Sigmoid colon (tissue), 7 donors: ENCODE results near the gene EMID1. TPM values are rescaled to one million over a fixed set of nuclear protein-coding genes. Genes with fewer than 3 reads are reported as not detected.
A peak's percentile ranks its signal among the peaks of the same experiment; 100 is the strongest.

Source experiments
- DNase-seq: peaks from one replicate; pipeline ENCODE4 v3.0.0-alpha.2; 2019
- H3K27ac ChIP-seq, 4 donors: fragments of 200-600 bp; sonication (generic); one replicate each; pipeline ENCODE4 v1.5.1; 2016 to 2019; ENCODE audit warnings: mild to moderate bottlenecking in 1 of 4
- H3K27me3 ChIP-seq, 3 donors: fragments of 200-600 bp; sonication (generic); one replicate each; pipeline ENCODE4 v1.5.1; 2019; ENCODE audit warnings: mild to moderate bottlenecking in 1 of 3
- H3K36me3 ChIP-seq, 4 donors: fragments of 200-600 bp; sonication (generic); one replicate each; pipeline ENCODE4 v1.5.1; 2016 to 2019
- H3K4me1 ChIP-seq, 4 donors: fragments of 200-600 bp; sonication (generic); one replicate each; pipeline ENCODE4 v1.5.1; 2017 to 2019
- H3K4me3 ChIP-seq, 4 donors: fragments of 200-600 bp; sonication (generic); one replicate each; pipeline ENCODE4 v1.5.1; 2017 to 2019; ENCODE audit warnings: mild to moderate bottlenecking in 2 of 4, moderate library complexity in 1 of 4
- H3K9me3 ChIP-seq, 4 donors: fragments of 200-600 bp in 3 of 4; sonication (generic) in 3 of 4; one replicate each; pipeline versions ENCODE4 v1.5.1 to v1.6.1; 2013 to 2019
- EP300 ChIP-seq, 4 donors: sonication (generic); formaldehyde crosslinking; IDR thresholded peaks; one replicate each; pipeline ENCODE4 v1.6.1; 2017; ENCODE audit warnings: antibody characterized with exemption in 4 of 4
- POLR2A ChIP-seq, 2 donors: fragments of 450-650 bp; IDR thresholded peaks; one replicate each; pipeline ENCODE4 v1.6.1; 2016; ENCODE audit warnings: antibody characterized with exemption in 2 of 2, mild to moderate bottlenecking in 2 of 2, moderate library complexity in 2 of 2
- POLR2AphosphoS5 ChIP-seq, 4 donors: sonication (generic); formaldehyde crosslinking; IDR thresholded peaks; one replicate each; pipeline ENCODE4 v1.6.1; 2017; ENCODE audit warnings: antibody characterized with exemption in 4 of 4
- WGBS, 2 donors: extraction: QIAGEN DNeasy Blood & Tissue Kit; methylation state at CpG; one replicate each; pipeline ENCODE4 v1.1.7; 2013; 5-methylcytosine and 5-hydroxymethylcytosine counted together
- intact Hi-C: fragments of 100-400 bp; cut with DNase I; formaldehyde crosslinking; loops from one replicate; pipeline ENCODE4 v1.15.1; 2023
- polyA plus RNA-seq, 3 donors: library from polyadenylated mRNA; stranded (reverse); fragments of 200-250 nt; gene quantifications; one replicate each; pipeline ENCODE4 v1.2.3, GENCODE V29; 2013
- small RNA-seq, 3 donors: library from RNA; depleted of rRNA; stranded (forward); fragments of <200 nt; gene quantifications; one replicate each; pipeline ENCODE3, GENCODE V24; 2016
- total RNA-seq, 4 donors: library from RNA; depleted of rRNA; stranded (reverse); fragments of >200 nt; gene quantifications; one replicate each; pipeline ENCODE4 v1.1.0, GENCODE V29; 2016
- TF ChIP-seq, protein P1 (sequence below), 4 experiments: fragments of 450-650 bp in 3 of 4; fragments of 200-600 bp in 1 of 4; IDR thresholded peaks; one replicate each; pipeline ENCODE4 v1.5.1; 2016 to 2019; ENCODE audit warnings: antibody characterized with exemption in 4 of 4, mild to moderate bottlenecking in 3 of 4, moderate library complexity in 2 of 4
- donor health status: healthy with polysubstance abuse.
- donor health status: Bipolar disorder and iron deficiency.
- donor health status: healthy.

EMID1 gene
- total and polyA plus RNA-seq, 7 donors = 0.27 to 5.9 (median 3.2) TPM

DNA sequence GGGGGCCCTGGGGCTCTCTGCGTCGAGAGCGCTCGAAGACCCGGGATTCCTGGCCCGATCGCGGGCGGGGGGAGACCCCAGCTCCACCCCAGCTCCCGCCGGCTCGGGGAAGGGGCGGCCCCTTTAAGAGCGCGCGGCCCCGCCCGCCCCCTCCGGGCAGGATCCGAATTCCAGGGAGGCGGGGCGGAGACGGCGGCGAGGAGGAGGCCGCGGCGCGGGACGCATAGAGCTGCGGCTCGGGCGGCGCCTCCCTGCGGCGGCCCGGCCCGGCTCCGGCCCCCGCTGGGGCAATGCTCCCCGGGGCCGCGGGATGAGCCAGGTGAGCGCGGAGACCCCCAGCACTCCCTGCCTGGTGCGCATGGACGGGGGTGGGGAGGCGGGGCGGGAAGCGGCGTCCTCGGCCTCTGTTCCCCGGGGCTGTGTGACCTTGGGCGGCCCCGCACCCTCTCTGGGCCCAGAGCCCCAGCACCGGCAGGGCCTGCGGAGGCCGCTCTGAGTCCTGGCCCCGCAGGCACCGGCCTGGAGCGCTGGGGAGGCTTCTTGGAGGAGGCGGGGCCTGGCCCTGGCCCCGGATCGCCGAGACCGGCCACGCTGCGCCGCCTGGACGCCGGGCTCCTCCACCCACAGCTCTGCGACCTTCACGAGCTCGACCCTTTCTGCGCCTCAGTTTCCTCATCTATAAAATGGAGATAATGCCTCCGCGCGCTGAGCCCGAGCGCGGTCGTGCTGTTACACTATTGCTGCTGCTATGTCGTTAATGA, 101.3 kb downstream of the EMID1 start:
- no peaks in the 10 kb centered on the region for H3K9me3 ChIP-seq
- intact Hi-C loops = loop anchor here (1.0 to 2.0 kb wide), 2 partner anchors 38 to 52 kb away; partner anchors contain the start of gene EWSR1
- no peaks in the 10 kb centered on the region for H3K27me3 ChIP-seq
- peaks cover 0 to 71% (median 54%) of the 10 kb centered on the region in 4 donors for H3K4me1 ChIP-seq
- no peaks in the 10 kb centered on the region for H3K36me3 ChIP-seq
- 2 to 9% methylated on average over 83 of the region's 83 CpGs for WGBS, 2 donors
- H3K27ac ChIP-seq = peak overlapping the region; percentile 86 to 94 (median 88)
- peak overlapping the region; percentile 65 to 94 (median 87) for H3K4me3 ChIP-seq
- DNase-seq = peak; percentile 91
- peak; percentile 31 to 76 (median 64) for TF ChIP-seq POLR2AphosphoS5 (IDR thresholded peaks at IDR 0.05)
- TF ChIP-seq EP300 (IDR thresholded peaks at IDR 0.05) = no peak

DNA sequence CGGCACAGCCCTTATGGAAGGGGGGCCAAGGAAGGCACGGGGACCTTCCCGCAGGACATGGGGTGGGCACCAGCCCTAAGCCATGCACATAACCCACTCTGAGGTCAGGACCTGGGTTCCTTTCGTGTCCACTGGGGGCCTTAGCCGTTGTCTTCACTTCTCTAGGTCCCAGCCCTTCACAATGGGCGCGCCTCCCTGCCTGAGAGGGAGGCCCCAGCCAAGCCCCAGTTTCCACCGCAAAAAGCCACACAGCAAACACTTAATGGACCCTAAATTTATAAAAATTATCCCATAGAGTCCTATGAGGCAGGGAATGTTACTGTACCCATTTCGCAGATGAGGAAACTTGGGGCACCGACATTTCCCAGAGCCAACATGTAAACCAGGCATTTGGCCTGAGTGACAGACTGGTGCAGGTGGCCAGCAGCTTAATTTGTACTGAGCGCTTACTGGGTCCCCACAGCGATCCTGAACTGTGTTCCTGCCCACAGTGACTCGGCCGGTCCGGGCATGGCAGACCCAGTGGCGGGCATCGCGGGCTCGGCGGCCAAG, 102.0 kb downstream of the EMID1 start:
- peak overlapping the region; percentile 86 to 94 (median 88) for H3K27ac ChIP-seq
- H3K4me1 ChIP-seq = peaks cover 0 to 70% (median 53%) of the 10 kb centered on the region in 4 donors
- H3K27me3 ChIP-seq = no peaks in the 10 kb centered on the region
- WGBS, 2 donors = 64 to 77% methylated on average over 20 of the region's 20 CpGs
- no peak for TF ChIP-seq POLR2A (IDR thresholded peaks at IDR 0.05)
- no peaks in the 10 kb centered on the region for H3K36me3 ChIP-seq
- H3K4me3 ChIP-seq = peak overlapping the region; percentile 65 to 94 (median 87)
- DNase-seq = peak; percentile 61
- H3K9me3 ChIP-seq = no peaks in the 10 kb centered on the region
- intact Hi-C loops = loop anchor here (2.0 kb wide), 1 partner anchor 39 kb away; the partner anchor contains the start of gene EWSR1

DNA sequence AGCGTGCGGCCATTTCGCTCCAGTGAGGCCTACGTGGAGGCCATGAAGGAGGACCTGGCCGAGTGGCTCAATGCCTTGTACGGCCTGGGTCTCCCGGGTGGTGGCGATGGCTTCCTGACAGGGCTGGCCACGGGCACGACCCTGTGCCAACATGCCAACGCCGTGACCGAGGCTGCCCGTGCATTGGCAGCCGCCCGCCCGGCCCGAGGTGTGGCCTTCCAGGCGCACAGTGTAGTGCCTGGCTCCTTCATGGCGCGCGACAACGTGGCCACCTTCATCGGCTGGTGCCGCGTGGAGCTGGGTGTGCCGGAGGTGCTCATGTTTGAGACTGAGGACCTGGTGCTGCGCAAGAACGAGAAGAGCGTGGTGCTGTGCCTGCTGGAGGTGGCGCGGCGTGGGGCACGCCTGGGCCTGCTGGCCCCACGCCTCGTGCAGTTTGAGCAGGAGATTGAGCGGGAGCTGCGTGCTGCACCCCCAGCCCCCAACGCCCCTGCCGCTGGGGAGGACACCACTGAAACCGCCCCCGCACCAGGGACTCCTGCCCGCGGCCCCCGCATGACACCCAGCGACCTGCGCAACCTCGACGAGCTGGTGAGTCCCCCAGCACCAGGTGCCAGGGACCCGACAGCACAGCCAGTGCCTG, 102.6 kb downstream of the EMID1 start:
- TF ChIP-seq, protein P1, sequence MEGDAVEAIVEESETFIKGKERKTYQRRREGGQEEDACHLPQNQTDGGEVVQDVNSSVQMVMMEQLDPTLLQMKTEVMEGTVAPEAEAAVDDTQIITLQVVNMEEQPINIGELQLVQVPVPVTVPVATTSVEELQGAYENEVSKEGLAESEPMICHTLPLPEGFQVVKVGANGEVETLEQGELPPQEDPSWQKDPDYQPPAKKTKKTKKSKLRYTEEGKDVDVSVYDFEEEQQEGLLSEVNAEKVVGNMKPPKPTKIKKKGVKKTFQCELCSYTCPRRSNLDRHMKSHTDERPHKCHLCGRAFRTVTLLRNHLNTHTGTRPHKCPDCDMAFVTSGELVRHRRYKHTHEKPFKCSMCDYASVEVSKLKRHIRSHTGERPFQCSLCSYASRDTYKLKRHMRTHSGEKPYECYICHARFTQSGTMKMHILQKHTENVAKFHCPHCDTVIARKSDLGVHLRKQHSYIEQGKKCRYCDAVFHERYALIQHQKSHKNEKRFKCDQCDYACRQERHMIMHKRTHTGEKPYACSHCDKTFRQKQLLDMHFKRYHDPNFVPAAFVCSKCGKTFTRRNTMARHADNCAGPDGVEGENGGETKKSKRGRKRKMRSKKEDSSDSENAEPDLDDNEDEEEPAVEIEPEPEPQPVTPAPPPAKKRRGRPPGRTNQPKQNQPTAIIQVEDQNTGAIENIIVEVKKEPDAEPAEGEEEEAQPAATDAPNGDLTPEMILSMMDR (IDR thresholded peaks at IDR 0.05) = no peak
- no peak for TF ChIP-seq POLR2A (IDR thresholded peaks at IDR 0.05)
- no peak for TF ChIP-seq EP300 (IDR thresholded peaks at IDR 0.05)
- peak in 1 of 4 donors; percentile 7 for TF ChIP-seq POLR2AphosphoS5 (IDR thresholded peaks at IDR 0.05)
- Histone ChIP-seq H3K9me3 (no peaks in the 10 kb centered on the region), H3K27ac (peak overlapping the region; percentile 86 to 94 (median 88)), H3K4me3 (peak overlapping the region; percentile 65 to 94 (median 87)), H3K27me3 (peaks cover 0 to 2% (median under 1%) of the 10 kb centered on the region in 3 donors), H3K36me3 (no peaks in the 10 kb centered on the region), H3K4me1 (peaks cover 0 to 70% (median 54%) of the 10 kb centered on the region in 4 donors)
- DNase-seq = peak; percentile 71
- WGBS, 2 donors = 83 to 89% methylated on average over 50 of the region's 50 CpGs
- intact Hi-C loops = no loop called here

DNA sequence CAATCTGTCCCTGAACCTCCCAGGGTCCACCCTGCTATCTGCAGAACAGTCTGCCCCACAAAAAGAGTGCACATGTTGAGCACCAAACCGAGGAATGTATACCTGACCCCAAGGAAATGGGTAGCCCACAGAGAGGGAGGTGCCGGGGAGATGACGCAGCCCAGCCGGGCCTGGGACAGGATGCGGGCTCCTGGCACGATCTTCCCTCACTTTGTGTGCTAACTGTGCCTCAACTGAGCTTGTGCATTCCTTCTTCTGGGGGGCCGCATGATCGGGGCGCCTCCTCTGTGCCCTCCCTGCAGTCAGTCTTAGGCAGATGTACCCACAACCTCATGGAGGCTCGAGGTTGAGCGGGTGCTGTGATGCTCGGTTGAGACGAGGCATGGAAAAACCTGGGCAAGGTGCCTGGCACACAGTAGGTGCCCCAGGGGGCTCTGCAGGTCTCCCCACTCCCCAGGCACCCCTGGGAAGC, 103.1 kb downstream of the EMID1 start:
- Histone ChIP-seq H3K4me3 (peak overlapping the region in 2 of 4 donors; percentile 81 to 94), H3K27me3 (peaks cover 3 to 7% (median 6%) of the 10 kb centered on the region in 3 donors), H3K36me3 (no peaks in the 10 kb centered on the region), H3K27ac (peak overlapping the region; percentile 86 to 94 (median 88)), H3K9me3 (no peaks in the 10 kb centered on the region), H3K4me1 (peaks cover 0 to 74% (median 58%) of the 10 kb centered on the region in 4 donors)
- 70% methylated on average over 13 of the region's 13 CpGs for WGBS, 2 donors
- TF ChIP-seq POLR2AphosphoS5 (IDR thresholded peaks at IDR 0.05) (no peak), POLR2A (IDR thresholded peaks at IDR 0.05) (no peak), EP300 (IDR thresholded peaks at IDR 0.05) (no peak)
- TF ChIP-seq, protein P1 (IDR thresholded peaks at IDR 0.05) = no peak
- intact Hi-C loops = no loop called here
- DNase-seq = peak; percentile 69

Small RNA genes within 50 kb of the gene (small RNA-seq; reads per million reads assigned to genes)
- 0 reads per million in 3 donors for gene RNU6-1219P

Other genes with a start within 250 kb of the EMID1 start
- gene C22orf31, start 144.1 kb upstream of the EMID1 start, total RNA-seq = not detected
- gene C22orf31, start 144.1 kb upstream of the EMID1 start, polyA plus RNA-seq = under 1 TPM in 1 of 3 donors, not detected in 2; 0.60 TPM
- gene KREMEN1, start 132.9 kb upstream of the EMID1 start, total RNA-seq = 1 to 10 TPM; 4.2 to 9.7 (median 5.2) TPM
- 10 to 100 TPM in 1 of 3 donors, 1 to 10 TPM in 2; 6.7 to 13.2 (median 7.8) TPM for gene KREMEN1, start 132.9 kb upstream of the EMID1 start, polyA plus RNA-seq
- 10 to 100 TPM; 16.1 to 20.5 (median 18.0) TPM for gene RHBDD3, start 62.1 kb downstream of the EMID1 start, total RNA-seq
- gene RHBDD3, start 62.1 kb downstream of the EMID1 start, polyA plus RNA-seq = 10 to 100 TPM in 1 of 3 donors, 1 to 10 TPM in 2; 5.4 to 40.7 (median 8.3) TPM
- gene EWSR1, start 62.4 kb downstream of the EMID1 start, total RNA-seq = 100 to 1,000 TPM; 170 to 233 (median 177) TPM
- gene EWSR1, start 62.4 kb downstream of the EMID1 start, polyA plus RNA-seq = 100 to 1,000 TPM in 1 of 3 donors, 10 to 100 TPM in 2; 81.4 to 182 (median 83.5) TPM
- gene GAS2L1, start 100.8 kb downstream of the EMID1 start, total RNA-seq = 10 to 100 TPM; 14.0 to 25.2 (median 19.3) TPM
- gene GAS2L1, start 100.8 kb downstream of the EMID1 start, polyA plus RNA-seq = 10 to 100 TPM; 12.0 to 27.5 (median 23.8) TPM
- 1 to 10 TPM in 2 of 4 donors, under 1 TPM in 2; 0.33 to 1.7 (median 0.92) TPM for gene RASL10A, start 109.8 kb downstream of the EMID1 start, total RNA-seq
- gene RASL10A, start 109.8 kb downstream of the EMID1 start, polyA plus RNA-seq = 1 to 10 TPM in 1 of 3 donors, not detected in 2; 3.0 TPM
- 10 to 100 TPM; 33.1 to 55.1 (median 41.4) TPM for gene AP1B1, start 182.7 kb downstream of the EMID1 start, total RNA-seq
- 10 to 100 TPM; 36.6 to 83.2 (median 52.9) TPM for gene AP1B1, start 182.7 kb downstream of the EMID1 start, polyA plus RNA-seq
- gene RFPL1, start 232.7 kb downstream of the EMID1 start, total RNA-seq = not detected
- not detected for gene RFPL1, start 232.7 kb downstream of the EMID1 start, polyA plus RNA-seq